HG03066 (cell line): ENCODE results near the gene OAS2.
"Not testable (repeated sequence)": the region's sequence is repeated elsewhere in the genome, so short reads cannot be mapped to it uniquely, and the experiment has no call there.

ENCODE experiments used
- ATAC-seq: cut with Tn5 transposase; IDR thresholded peaks from one replicate; pipeline ENCODE4 v1.9.1; 2021; ENCODE audit warnings: low read depth; ENCODE audit not compliant: unreplicated experiment

OAS2 gene

GRCh38 chr12:112947761-112948160, 30.6 kb upstream of the OAS2 start:
- no peak for ATAC-seq

GRCh38 chr12:112948806-112949205, 29.5 kb upstream of the OAS2 start:
- no peak for ATAC-seq

GRCh38 chr12:112950701-112951100, 27.6 kb upstream of the OAS2 start:
- no peak for ATAC-seq

GRCh38 chr12:112957125-112957524, 21.2 kb upstream of the OAS2 start:
- ATAC-seq: not testable (repeated sequence)

GRCh38 chr12:112961074-112961473, 17.2 kb upstream of the OAS2 start:
- no peak for ATAC-seq

GRCh38 chr12:112961536-112961935, 16.8 kb upstream of the OAS2 start:
- ATAC-seq: no peak

GRCh38 chr12:112962561-112962960, 15.8 kb upstream of the OAS2 start:
- no peak for ATAC-seq

GRCh38 chr12:112963227-112963861, 15.0 kb upstream of the OAS2 start:
- ATAC-seq: no peak

- no peak for ATAC-seq
These were observed 14.2 kb upstream of the OAS2 start for GRCh38 chr12:112964067-112964670.

GRCh38 chr12:112964915-112965314, 13.4 kb upstream of the OAS2 start:
- ATAC-seq: no peak

- ATAC-seq: no peak
These were observed 12.7 kb upstream of the OAS2 start for GRCh38 chr12:112965643-112966042.

- ATAC-seq: no peak
These were observed 11.0 kb upstream of the OAS2 start for GRCh38 chr12:112967306-112967705.

- no peak for ATAC-seq
These were observed 10.5 kb upstream of the OAS2 start for GRCh38 chr12:112967858-112968257.

- no peak for ATAC-seq
These were observed 8.6 kb upstream of the OAS2 start for GRCh38 chr12:112969547-112970306.

- no peak for ATAC-seq
These were observed 7.9 kb upstream of the OAS2 start for GRCh38 chr12:112970391-112970790.

- ATAC-seq: no peak
These were observed 7.1 kb upstream of the OAS2 start for GRCh38 chr12:112971248-112971647.

GRCh38 chr12:112973011-112973735, 5.1 kb upstream of the OAS2 start:
- no peak for ATAC-seq

GRCh38 chr12:112973818-112974231, 4.5 kb upstream of the OAS2 start:
- no peak for ATAC-seq

GRCh38 chr12:112974904-112975303, 3.4 kb upstream of the OAS2 start:
- no peak for ATAC-seq

GRCh38 chr12:112977139-112977538, 1.2 kb upstream of the OAS2 start:
- no peak for ATAC-seq

GRCh38 chr12:112977641-112978040, 678 bp upstream of the OAS2 start:
- ATAC-seq: no peak
